ENCODE results near the gene PIEZO1.

PIEZO1 gene

DNA sequence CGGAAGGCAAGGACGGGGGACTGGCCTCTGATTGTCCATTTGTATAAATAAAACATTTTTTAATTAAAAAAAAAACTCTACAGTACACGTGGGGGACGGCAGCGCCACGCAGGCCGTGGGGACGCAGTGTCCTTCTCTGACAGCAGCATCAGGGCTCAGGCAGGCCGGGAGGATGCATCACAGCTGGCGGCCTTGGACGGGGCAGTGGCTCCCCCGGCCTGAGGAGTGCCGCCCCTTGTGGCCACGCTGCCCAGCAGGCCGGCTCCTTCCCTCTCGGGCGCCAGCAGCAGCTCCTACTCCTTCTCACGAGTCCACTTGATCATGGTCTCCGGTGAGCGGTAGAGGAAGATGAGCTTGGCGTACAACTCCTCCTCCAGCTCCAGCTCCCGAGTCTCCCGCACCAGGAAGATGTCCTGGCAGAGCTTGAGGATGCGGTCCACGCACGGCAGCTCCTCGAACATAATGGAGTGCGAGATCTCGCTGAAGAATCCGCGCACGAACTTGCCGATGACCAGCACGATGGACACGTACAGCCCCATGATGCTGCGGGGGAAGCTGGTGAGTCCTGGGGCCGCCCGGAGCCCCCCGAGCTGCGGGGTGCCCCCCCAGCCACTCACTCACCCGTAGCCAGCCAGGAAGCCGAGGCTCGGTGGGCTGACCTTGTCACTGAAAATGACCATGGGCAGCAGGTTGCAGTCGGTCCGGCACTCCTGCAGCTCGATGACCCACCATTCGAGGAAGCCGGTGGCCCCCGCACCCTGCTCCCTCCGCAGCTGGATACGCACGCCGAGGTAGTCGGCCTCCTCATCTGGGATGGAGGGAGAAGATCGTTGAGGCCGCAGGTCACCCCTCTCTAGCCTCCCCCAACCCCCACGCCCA, 69.5 kb downstream of the PIEZO1 start:
- DNase-seq = no peak

DNA sequence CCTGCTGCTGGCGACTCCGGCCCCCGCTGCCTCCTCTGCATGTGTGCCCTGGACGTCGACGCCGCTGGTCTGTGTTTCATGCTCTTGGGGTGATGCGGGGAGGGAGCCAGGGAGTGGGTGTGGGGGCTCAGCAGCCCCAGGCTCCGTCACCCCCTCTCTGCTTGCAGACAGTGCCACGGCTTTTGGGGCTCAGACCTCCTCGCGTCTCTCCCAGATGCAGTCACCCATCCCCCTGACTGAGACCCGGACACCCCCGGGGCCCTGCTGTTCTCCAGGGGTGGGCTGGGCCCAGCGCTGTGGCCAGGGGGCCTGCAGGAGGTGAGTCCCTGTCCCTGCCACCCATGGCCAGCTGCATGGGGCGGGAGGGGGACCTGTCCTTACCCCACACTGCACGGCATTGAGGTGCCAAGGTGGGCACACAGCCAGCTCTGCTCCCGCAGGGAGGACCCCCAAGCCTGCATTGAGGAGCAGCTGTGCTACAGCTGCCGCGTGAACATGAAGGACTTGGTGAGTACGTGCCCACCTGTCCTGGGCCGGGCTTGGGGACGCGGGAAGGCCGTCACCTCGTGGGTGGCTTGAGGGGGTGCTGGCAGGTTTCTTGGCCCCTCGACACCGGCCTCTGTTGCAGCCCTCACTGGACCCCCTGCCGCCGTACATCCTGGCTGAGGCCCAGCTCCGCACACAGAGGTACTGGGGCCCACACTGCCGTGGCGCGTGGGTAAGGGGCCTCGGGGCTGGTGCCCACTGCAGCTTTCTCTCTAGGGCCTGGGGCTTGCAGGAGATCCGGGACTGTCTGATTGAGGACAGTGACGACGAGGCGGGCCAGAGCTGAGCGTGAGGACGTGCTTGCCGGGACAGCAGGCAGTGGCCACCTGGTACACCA, 70.4 kb downstream of the PIEZO1 start:
- DNase-seq = no peak

DNA sequence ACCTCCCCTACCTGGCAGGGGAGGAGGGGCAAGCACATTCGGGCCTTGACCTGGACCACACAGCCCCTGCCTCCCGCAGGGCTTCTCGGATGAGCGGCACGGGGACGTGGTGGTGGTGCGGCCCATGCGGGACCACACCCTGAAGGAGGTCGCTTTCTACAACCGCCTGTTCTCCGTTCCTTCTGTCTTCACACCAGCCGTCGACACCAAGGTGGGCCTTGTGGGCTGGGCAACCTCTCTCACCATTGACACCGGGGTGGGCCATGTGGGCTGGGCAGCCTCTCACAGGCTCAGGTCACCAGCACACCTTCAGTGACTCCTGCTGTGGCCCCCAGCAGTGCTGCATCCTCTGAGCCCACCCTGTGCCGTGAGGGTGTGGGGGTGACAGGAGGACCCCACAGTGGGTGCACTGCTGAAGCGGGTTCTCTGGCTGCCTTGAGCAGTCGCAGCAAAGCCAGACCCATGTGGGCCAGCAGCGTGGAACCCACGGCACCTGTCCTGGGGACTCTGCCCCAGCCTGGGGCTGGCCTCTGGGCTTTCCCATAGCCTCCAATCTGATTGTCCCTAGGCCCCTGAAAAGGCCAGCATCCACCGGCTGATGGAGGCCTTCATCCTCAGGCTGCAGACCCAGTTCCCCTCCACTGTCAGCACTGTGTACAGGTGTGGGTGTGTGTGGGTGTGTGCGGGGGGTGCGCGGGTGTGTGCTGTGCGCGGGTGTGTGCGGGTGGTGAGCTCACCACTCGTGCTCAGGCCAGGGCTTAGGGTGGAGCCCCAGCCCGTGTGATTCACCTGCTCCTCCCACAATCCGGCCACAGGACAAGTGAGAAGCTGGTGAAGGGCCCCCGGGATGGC, 71.2 kb downstream of the PIEZO1 start:
- no peak for DNase-seq

DNA sequence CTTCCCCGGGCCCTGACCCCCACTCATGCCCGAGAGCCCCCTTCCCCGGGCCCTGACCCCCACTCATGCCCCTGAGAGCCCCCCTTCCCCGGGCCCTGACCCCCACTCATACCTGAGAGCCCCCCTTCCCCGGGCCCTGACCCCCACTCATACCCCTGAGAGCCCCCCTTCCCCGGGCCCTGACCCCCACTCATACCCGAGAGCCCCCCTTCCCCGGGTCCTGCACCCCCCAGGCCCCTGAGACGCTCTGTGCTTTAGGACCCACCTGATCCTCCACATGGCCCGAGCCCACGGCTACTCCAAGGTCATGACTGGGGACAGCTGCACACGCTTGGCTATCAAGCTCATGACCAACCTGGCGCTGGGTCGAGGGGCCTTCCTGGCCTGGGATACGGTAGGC, 72.0 kb downstream of the PIEZO1 start:
- no peak for DNase-seq

DNA sequence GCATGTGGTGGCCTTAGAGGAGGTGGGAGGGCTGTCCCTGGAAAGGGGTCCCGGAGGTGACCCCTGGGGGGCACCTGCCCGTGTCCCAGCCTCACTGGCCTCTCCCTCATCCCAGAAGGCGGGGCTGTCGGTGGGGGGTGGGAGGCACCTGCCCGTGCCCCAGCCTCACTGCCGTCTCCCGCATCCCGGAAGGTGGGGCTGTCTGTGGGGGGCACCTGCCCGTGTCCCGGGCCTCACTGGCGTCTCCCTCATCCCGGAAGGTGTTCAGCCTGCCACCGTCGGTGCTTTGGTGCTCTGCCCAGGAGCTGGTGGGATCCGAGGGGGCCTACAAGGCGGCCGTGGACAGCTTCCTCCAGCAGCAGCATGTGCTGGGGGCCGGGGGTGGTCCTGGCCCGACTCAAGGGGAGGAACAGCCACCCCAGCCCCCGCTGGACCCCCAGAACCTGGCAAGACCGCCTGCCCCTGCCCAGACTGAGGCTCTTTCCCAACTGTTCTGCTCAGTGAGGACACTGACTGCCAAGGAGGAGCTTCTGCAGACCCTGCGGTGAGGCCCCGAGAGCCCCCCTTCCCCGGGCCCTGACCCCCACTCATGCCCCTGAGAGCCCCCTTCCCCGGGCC, 72.5 kb downstream of the PIEZO1 start:
- DNase-seq = no peak

DNA sequence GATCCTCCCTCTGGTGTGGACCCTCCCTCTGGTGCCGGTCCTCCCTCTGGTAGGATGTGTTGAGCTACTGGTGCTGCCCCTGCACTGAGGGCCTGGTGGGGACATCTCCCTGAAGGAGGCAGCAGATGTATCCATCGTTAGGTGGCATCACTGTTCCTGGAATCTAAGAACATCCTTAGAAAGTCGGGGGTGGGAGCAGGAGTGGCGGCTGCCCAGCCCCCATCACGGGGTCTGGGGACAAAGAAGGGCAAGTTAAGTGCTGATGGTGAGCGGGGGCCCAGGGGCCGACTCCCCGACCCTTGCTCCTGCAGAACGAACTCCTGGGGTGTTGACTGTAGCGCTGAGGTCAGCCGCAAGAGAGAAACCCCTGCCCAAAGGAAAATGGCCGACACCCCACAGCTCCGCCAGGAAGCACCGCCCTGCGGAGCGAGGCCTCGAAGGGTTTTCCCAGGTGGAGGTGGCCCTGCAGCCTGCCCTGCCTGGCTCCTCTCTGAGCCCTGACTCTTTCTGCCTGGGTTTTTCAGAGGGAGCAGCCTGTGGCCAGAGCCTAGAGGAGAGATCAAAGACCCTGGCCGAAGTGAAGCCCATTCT, 73.2 kb downstream of the PIEZO1 start:
- no peak for DNase-seq

DNA sequence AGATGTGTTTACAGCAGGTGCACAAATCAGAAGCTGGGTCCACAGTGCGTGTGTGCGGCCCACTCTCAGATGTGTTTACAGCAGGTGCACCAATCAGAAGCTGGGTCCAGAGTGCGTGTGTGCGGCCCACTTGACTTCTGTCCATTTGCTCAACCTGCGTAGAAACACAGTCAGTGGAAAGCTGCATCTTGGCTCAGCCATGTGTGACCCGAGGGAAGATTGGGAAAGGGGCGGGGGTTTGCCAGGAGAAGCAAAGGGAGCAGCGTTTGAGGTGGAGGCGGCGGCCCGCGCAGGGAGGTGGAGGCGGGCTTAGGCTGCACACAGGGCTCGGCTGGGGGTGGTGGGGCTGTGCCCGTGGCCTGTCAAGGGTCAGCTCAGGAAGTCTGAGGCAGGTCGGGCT, 74.5 kb downstream of the PIEZO1 start:
- DNase-seq = no peak

DNA sequence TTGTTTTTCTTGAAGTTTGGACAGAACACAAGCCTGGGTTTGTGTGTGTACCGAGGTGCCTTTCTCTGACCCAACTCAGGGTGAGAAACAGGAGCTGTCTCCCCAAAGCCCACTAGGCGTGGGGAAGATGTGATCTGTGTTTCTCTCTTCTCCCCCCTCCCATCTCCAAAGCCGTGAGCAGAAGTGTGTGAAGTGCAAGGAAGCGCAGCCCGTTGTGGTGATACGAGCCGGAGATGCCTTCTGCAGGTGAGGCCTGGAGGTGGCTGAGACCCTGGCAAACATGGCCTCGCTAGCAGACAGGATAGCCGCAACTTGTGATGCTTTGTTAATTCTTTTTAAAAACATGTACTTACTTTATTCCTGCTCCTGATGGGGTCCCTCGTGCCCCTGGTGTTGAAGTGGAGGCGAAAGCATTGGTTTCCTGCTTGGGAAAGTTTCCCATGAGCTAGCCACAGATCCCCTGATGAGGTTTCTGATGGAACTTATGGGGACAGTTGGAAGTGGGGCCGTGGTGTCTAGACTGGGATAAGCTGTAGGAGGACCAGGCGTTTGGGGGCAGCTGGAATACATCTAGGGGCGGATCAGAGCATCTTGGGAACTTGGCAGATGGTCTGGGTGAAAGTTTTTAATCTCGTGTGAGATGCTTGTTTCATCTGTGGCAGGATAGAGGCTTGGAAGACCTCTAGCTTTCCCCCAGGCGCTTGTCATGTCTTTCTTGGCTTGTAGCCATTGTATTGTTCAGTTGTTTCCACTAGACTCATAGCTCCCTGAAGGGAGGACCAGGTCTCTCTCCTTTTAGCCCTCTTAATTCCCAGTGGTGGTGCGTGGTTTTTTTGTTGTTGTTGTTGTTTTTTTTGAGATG, 77.8 kb downstream of the PIEZO1 start:
- no peak for DNase-seq

DNA sequence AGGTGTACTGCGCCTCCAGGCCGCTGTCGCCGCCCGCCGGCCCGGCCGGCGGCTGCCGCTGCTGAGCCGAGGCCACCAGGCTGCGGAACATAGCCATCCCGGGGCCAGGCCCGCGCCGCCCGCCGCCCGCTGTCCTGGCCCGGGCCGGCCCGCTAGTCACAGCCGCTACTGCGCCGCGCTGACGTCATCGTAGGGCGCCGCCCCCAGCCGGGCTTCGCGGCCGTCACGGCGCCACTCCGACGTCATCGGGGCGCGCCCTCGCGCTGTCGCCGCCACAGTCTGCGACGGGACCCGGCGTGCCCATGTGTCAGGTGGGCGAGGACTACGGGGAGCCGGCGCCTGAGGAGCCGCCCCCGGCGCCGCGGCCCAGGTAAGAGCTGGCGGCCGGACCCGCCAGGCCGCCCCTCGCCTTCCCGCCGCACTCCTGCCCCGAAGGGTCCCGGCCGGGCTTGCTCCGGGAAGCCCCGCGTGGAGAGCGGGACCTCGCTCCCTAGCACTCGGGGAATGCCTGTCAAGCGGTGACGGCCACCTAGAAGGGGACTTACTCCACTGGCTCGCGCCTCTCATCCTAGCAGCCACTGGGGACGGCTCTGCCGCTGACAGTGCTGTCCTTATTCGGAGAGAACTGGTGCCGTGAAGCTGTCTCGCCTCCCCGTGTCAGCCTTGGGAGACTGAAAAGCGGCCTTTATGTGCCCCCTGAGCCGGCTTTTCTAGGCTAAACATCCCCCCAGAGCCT, 78.6 kb downstream of the PIEZO1 start, which contains the start of the genes CTU2 and RNF166:
CTU2 (plus strand) TSS at position 275 of the 736 bp plus-strand sequence; CDS start at position 303, 28 bp downstream.
RNF166 (minus strand) TSS at position 180 of the 736 bp plus-strand sequence; CDS start at position 97, 83 bp downstream.
- DNase-seq = peak; percentile 84

DNA sequence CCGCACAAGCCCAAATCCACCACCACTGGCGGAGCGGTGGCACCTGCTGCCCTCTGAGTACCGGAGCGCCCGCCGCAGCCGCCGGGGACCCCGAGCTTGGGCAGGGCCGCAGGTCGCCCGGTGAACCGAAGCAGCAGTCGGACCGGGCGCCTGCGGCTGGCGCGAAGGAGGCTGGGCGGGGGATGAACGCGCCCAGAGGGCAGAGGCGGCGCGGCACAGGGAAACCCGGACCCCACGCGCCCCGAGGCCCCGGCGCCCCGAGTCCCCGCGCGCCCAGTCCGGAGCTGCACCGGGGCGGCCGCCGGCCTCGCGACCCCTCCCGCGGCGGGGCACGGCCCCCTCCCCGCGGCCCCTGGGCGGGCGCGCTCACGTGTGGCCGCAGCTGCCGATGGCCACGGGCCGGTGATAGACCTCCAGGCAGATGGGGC, 79.2 kb downstream of the PIEZO1 start:
- no peak for DNase-seq

DNA sequence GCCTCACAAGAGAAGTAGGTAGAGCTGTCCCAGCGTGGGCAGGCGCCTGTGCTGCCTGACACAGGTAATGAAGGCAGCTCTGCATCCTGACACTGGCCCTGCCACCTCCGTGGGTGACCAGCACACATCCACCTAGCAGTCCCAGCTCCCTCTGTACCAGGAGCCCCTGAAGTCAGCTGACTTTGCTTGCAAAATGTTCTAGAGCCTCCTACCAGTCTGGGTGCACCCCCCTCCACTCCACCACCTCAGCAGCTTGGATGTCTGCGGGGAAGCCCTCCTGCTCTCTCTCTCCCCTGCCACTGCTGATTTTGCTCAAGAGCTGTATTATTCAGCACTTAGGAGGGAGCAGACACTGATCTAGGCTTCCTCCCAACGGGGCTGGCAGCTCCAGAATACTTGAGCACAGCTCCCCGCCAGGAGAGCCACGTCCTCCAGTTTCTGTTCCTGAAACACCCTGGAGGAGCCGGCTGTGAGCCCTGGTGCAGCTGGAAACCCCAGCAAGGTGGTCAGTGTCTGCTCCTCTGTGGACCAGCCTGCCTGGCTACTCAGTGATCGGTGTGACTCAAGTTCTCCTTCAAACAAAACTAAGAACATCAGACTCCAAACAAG, 79.8 kb downstream of the PIEZO1 start:
- DNase-seq = no peak

DNA sequence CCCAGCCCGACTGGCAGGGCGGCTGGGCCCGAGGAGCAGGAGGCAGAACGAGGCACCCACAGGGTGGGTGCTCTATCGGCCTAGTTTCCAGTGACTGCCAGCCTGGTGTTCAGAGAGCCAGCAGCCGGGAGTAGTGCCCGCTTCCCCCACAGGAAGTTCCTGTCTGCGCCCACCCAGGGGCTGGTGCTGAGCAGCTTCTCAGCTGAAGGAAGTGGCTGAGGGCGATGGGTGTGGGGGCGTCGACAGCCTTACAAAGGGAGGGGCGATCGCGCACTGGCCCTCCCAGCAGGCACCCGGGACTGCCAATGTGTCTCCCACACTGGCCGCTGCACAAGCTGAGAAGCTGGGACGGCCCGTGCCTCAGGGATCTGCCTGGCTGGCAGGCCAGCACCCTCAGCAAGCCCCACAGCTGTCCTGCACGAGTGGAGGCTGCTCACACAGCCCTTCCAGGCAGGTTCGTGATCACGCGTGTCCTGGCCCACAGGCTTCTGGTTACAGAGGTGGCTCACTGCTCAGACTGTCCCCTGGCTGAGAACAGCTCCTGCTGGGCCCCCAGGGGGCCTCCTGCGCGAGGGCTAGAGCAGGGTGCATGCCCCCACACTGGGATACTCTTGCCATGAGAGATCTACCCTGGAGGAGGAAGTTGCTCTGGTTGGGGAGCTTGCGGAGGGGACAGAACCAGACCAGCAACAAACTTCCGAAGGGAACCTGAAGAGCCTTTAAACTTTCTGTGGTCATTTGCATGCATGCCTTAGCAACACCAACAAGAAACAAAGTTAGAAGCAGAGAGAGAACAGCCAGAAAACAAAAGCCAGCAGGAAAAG, 81.3 kb downstream of the PIEZO1 start:
- DNase-seq = peak; percentile 89

DNA sequence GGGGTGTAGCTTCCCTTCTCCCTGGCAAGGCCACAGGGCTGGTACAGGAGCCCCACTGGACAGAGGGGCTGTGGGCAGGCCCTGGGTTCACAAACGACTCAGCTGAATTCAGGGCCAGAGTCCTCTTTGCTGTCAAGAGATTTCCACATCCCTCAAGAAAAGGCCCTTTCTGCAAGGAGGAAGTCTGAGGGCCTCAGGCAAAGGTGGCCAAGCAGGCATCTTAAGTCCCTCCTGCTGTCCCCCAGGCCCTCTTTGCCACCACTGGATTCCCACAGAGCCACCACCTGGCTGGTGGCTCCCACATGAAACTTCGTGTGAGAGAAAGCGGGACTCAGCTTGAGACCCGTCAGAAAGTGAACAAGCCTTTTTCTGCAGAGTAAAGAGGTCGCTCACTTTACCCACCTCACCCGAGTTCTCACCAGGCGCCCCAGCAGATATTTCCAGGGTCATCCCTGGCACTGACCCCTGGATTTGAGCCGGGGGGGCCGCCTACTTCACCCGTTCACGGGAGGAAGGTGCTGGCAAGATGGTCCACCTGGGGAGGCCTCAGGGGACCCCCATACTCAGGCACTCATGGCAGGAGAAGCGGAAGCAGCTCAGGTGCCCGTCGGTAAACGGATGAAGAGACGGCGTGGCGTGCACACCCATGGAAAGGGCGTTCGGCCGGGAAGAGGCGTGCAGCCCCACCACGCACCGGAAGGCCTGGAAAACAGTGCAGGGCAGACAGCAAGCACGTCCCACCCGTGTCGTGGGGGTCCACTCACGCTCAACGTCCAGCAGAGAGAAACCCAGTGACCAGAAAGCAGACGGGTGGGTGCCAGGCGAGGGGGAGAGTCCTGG, 82.4 kb downstream of the PIEZO1 start:
- no peak for DNase-seq

DNA sequence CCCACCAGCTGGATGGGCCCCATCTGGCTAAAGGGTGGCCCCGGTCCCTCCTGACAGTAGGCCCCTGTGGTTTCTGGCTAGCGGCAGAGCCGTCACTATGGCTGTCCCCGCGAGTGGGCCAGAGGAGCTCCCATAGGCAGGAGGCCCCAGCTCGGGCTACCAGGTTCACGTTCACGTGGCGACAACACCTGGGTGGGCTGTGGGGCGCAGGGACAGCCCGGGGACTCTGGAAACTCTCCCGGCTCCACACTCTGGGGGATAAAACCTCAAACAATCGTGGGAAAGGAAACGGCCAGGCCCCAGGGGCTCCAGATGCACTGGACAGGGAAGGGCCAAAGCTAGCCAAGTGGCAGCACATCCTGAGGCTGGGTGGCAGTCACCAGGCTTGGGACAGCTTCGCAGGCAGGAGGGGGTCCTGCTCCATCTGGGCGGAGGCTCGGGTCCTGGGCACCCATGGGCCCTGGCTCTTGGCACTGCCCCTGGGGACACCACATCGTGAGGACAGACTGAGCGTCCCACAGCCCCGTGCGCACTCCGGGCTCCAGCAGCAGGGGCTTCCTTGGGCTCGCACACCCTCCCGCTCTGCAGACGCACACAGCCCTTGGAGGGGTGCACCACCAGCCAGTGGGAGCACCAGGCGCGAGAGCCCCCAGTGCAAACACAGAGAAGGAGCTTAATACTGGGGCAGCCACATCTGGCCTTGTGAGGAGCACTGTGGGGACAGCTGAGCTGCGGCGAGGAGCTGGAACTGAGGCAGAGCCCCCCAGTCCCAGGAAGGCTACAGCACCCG, 83.2 kb downstream of the PIEZO1 start:
- no peak for DNase-seq

DNA sequence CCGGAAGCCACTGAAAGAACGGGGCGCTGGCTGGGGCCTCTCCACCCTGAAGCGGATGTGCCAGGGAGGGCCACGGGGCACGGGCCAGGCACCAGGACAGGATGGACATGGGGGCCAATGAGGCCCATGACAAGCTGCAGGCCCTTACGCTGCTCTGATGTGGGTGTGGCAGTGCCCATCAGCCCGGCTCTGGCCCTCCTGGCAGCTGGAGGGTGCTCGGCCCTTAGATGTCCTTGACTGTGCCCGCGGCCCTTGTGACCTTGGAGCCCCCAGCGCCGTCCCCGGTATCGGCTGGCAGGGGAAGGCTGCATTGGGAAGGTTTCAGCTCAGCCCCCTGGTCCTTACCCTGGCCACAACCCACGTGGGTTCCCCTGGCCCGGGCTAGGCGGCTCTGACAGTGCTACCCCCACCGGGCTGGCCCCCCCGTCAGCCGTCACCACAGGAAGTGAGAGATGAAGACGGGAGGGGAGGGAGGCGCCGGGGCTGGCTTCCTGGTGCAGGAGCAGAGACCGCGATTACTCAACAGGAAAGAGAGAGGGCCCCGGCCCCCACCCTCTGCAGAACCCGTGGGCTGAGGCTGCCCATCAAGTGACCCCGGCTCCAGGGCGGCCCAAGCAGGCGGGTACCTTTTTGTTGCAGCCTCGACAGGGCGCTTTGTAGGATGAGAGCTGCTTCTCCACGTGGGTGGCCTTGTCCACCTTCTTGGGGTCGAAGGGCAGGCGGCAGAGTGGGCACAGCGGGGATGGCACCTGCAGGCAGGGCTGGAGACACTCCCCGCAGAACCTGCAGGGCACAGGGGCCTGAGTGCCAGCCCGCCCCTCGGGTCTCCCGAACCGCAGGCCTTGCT, 84.2 kb downstream of the PIEZO1 start:
- peak; percentile 96 for DNase-seq

DNA sequence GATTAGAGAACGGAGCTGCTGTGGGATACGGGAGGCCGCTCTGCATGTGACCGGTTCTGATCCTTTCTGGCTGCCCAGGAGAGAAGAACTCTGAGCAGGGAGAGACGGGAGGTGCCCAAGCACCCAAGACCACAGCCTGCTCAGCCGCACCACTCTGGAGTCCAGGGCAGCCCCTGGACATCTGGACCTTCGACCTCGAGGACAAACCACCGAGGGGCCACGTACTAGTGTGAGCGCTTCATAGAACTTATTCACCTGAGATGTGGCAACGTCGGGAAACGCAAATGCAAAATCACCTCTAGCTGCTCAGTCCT, 84.7 kb downstream of the PIEZO1 start:
- no peak for DNase-seq
